CD4-positive, alpha-beta T cell treated with Interleukin-10 for 1 hour (primary cell): ENCODE results near the gene INSR.
"Not testable (repeated sequence)": the region's sequence is repeated elsewhere in the genome, so short reads cannot be mapped to it uniquely, and the experiment has no call there.

ENCODE experiments used
- DNase-seq: peaks from one replicate; pipeline ENCODE4 v3.0.0-alpha.2; 2020

The INSR gene

GRCh38 chr19:7078008-7078407 is 216.2 kb downstream of the INSR start:
- DNase-seq: no peak

GRCh38 chr19:7076151-7076550 is 218.1 kb downstream of the INSR start:
- DNase-seq: no peak

GRCh38 chr19:7074705-7075282 is 219.4 kb downstream of the INSR start:
- DNase-seq: no peak

GRCh38 chr19:7072541-7072940 is 221.7 kb downstream of the INSR start:
- DNase-seq: no peak

- DNase-seq: no peak
These were observed 224.3 kb downstream of the INSR start for GRCh38 chr19:7069904-7070226.

GRCh38 chr19:7069042-7069903 is 224.9 kb downstream of the INSR start, which contains the start of gene ZNF557:
Gene ZNF557 (plus strand): TSS chr19:7069703. CDS start chr19:7075075, 5,372 bp downstream.
- DNase-seq: peak; percentile 99

GRCh38 chr19:7068599-7068998 is 225.6 kb downstream of the INSR start:
- DNase-seq: no peak

GRCh38 chr19:7067716-7068115 is 226.5 kb downstream of the INSR start:
- no peak for DNase-seq

GRCh38 chr19:7067122-7067521 is 227.1 kb downstream of the INSR start:
- not testable (repeated sequence) for DNase-seq

- DNase-seq: no peak
These were observed 230.3 kb downstream of the INSR start for GRCh38 chr19:7063764-7064418.

GRCh38 chr19:7063339-7063738 is 230.9 kb downstream of the INSR start:
- no peak for DNase-seq
